Left hindlimb (tissue), 1 donor: ENCODE results near the gene CCDC39.
A peak's percentile ranks its signal among the peaks of the same experiment; 100 is the strongest.

Experiments
- DNase-seq: peaks from one replicate; pipeline ENCODE4 v3.0.0-alpha.2; 2018

The CCDC39 gene

DNA sequence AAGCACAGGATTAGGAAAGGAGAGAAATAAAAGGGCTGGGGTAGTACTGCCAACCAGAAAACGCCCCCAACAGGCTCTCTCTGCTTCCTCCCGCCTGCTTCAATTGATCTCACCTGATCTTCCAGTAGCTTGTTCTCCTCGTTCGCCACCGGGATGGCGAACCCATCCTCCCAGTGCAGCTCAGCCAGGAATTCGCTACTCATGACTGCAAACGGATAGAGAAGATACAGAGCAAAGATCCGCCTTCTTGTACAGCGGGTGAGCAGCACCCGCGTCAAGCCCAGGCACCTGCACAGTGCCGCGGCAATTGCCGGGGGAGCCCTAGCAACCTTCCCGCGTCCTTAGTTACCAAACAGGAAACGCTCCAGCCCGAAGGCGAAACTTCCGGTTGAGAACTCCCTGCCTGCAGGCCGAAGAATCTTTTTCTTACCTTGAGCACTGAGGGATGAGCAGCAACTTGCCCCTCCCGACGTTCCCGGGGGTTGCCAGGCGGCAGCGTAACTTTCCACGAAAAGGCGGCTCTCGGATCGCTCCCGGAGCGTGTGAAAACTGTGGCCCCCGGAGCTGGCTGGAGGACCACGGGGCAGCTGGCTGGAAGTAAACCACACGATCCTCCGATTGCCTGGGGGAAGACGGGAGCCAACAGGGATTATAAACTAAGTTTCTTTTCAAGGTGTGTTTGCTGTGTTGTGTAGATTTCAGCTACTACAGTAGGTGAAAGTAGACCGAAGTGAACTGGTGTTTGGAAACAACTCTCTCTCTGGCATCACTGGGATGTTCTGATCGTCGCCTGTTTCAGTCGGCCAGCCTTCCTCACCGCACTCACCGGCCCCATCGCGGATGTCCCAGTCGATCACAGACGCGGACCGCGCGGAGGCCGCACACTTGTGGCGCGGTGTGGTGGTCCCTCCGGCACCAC is at the start of gene CCDC39:
Gene CCDC39, minus strand, starts transcription at position 312 of the 919 bp plus-strand sequence. Its CDS starts 109 bp downstream, at position 203.
- peak; percentile 68 for DNase-seq

DNA sequence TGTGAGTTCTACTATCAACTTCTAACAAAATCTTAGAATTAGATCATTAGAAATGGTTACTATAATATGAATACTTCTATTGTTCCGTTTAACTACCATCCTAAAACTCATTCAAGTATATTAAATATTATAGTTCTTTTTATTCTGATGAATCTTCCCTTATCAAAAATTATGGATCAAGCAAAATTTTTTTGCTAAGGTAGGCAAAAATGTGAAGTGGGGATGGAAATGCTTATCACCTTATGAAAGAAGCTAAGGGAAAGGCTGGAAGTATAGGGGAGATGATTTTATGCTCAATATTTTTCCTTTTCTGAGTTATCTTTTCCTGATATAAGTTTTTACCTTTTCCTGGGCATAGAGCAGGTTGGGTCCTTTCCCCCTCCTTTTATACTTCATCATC is 40.7 kb upstream of the CCDC39 start:
- no peak for DNase-seq

DNA sequence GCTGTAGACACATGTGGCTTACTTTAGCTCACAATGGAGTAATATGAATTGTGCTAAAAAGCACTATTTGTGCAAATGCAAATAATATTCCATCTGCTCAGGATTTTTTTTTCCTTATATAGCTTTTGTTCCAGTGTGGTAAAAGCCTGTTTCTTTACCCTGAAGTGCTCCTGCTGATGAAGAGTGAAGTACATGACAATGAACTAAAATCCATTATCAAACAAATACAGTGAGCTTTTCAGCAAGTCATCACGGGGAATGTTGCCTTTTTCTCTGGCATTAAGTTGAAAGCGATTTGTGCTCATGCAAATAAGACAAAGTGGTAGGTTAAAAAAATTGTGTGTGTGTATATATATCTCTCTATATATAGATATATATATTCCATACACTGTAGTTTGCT is 28.6 kb upstream of the CCDC39 start:
- DNase-seq: no peak

DNA sequence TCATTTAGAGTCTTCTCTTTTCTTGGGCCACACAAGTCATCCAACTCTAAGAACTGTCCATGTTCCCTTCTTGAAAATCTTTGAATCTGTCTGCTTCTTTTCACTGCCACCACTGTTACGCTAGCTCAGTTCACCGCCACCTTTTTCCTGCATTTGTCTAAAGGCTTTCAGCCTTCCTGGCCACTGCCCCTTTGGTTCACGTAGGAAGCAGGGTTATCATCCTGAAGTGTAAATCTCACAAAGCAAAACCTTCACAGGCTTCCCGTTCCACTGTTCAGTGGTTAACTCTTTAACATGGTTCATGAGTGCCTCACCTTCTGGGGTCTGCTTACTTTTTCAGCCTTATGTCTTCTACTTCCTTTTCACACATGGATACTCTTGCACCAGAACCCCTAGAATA is 26.3 kb upstream of the CCDC39 start:
- DNase-seq: no peak

DNA sequence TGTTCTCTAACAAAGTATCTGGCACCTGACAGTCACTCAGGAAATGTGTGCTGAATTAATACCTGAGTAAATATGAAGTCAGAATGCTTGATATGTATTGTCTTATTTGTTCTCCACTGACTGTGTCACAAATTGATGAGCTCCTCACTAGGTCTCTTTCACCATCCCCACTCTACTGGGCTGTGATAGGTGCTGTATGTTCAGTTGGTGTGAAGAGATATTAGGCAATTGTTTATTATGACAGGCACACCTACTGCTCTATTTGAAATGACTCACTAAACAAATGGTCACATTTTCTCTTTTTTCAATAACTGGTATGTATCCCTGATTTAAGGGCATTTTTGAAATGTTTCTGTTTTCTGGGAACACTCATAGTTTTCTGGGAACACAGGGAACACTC is 25.2 kb upstream of the CCDC39 start:
- DNase-seq: no peak

DNA sequence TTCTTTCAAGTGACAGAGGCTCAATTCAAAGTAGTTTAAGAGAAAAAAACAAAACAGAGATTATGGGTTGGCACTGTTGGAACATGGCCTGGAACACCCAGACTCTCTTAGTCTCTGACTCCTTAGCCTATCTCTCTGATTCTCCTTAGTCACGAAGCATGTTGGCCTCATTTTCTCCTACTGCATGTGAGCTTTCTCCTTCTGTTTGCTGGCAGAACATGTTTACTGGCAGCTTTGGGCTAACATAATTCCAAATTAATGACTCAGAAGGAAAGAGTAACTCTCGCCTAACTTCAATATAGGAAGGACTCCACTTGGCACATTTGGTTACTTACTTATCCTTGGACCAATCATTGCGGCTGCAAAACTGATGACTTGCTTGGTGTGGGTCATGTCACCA is 21.7 kb upstream of the CCDC39 start:
- no peak for DNase-seq

DNA sequence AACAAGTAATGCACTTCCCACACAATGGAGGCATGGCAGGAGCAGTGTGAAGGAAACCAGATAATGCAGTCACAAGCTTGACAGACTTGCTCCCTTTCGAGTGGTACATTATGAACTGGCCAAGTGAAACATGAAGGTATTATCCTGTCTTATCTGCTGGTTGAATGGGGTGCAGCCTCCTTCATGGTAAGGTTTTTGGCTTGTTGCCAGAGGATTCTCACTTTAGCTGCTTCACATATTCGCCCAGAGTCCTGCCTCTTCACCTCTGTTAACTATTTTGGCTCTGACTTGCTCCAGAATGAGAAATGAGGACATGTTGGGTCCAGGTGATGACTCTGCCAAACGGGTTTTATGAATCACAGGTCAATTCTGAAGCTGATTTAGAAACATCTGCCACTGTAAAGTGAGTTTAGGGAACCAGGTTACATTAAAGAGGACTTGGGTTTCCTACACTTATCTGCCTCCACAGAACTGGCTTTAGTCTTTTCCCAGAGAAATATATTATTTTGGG is 19.5 kb upstream of the CCDC39 start:
- no peak for DNase-seq

DNA sequence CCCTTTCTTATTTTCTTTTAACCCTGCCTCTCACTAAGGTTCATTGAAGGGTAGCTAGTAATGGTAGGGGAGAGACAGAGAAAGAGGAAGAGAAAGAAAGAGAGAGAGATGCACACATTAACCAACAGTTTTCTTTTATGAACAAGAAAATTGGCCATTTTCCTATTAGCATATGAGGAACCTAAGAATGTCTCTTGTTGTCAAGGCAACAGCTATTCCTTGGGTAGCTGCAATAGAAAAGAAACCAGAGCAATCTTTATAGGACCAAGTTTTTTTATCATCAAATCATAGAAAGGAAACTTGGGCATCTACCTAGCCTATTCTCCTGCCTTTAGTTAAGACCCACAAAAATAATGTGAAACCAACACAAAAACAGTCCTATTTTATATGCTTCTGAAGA is 15.0 kb upstream of the CCDC39 start:
- DNase-seq: no peak

DNA sequence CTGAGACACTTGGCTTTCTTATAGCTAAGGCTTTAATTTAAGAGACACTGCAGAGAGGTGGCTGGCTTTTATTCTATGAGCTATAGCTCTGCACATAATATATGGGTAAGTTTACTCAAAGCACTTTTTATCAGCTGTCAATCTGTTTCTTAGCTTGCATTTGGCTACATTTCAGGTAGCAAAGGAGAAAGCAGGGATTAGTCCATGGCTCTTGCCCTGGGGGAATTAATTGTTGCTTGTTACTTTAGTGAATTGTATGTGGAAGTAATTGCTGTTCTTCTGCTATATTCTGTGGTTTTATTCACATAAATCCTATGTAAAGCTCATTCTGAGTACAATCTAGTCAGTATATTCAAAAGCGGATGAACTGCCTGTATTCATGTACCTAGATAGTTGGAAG is 14.4 kb upstream of the CCDC39 start:
- no peak for DNase-seq

DNA sequence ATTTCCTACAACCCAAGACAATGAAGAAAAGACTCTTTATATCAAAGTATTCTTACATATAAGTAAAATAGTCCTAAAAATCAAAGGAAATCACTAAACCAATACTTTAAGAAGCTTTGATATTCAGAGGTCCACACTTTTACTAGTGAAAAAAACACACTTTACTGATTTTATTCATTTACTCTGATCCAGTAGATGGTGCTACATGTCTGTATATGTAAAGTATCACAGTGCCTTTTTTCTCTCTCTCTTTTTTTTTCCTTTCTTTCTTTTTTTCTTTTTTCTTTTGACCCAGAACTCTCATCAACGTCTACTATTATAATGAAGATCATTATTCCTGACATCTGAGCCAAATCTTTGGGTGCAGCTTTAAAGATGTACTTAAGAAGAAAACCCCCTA is 10.8 kb upstream of the CCDC39 start:
- DNase-seq: no peak

DNA sequence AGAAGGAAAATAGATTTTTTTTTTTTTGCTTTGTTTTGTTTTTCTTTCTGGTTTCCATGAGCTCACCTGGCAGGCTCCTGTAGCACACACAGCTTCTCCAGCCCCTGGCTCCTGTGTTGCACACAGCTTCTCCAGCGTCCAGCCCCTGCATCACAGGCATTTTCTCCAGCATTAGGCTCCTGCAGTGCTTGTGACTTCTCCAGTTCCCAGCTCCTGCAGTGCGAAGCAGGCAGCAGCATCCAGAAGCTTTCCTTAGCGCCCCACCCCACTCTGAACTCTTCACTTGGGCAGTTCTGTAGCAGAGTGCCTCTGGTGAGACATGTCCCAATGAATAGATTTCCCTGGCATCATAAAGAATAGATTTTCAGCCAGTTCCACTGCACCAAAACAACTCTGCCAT is 5.5 kb upstream of the CCDC39 start:
- DNase-seq: no peak

DNA sequence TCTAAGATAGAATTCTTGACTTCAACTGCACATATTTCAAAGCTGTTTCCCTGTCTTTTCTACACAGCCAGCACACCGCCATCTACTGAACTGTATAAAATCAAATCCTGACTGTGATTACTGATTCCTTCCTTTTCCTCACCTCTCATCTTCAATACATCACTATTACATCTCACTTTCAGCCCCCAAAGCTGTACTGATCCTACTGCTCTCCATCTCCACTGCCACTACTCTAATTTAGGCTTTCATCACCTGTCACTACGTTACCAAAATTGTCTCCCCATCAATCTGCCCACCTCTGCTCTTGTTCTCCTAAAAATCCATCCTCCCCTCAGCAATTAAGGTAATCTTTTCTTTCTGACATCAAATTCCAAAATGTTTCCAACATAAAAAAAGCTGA is 4.5 kb upstream of the CCDC39 start:
- DNase-seq: no peak

DNA sequence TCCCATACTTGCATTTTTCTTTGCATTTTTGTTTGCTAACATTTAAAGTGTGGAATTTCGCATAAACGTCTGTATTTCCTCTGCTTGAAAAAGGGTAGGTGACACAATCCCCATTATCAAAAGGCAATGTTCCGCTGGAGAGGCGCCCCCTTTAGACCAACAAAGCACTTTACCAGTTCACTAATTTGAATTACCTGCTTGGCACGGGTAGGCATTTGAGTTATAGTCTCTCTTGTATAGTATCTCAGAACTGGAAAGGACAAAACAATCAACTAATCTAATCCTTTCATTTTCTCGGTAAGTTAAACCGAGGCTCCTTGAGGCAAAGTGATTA is 775 bp upstream of the CCDC39 start:
- no peak for DNase-seq

DNA sequence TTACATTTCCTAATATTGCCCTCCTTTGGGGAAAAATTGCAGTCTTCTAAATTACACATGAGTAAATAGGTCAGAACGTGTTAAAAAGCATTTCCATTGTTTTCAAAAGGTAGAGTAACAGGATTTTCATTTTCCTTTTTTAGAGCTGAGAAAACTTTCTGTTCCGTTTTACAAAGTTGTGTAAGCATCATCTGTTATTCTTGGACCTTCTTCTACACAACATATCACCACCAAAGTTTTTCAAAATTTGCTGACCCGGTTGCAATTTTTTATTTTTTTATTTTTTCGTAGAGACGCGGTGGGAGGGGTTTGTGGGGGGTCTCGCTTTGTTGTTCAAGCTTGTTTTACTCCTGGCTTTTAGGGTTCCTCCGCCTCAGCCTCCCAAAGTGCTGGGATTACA is 1.1 kb downstream of the CCDC39 start:
- no peak for DNase-seq

DNA sequence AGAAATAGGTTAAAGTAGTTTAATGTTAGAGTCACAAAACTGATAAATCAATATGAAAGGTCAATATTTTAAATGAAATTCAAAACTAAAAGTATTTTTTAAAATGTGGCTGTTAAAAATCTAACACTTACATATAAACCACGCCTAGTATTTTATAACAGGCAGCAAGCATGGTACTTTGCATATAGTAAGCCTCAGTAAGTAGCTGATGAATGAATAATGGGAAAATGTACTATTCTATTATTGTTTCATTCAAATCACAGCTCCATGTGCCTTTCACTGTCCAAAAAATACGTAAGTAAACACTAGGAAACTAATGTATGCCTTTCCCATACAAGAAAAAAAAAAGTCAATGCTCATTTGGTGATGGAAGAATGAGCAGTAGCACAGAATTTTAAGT is 17.8 kb downstream of the CCDC39 start:
- no peak for DNase-seq

DNA sequence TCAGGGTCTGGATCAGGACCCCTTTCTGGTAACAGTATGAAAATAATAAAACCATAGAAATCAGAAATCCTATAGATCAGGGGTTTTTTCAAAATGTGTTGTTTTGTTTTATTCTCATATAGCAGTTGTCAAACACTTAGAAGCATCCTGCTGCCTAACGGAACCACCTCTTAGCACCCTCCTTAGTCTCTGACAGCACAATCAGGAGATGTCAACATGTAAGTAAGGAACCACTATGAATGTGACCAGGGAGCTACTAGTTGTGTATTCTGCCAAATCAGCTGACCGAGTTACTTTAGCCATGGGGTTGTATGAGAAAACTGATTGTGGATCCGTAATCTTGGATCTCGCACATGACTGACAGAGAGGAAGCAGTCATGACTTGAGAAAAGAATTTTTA is 22.2 kb downstream of the CCDC39 start:
- DNase-seq: no peak

DNA sequence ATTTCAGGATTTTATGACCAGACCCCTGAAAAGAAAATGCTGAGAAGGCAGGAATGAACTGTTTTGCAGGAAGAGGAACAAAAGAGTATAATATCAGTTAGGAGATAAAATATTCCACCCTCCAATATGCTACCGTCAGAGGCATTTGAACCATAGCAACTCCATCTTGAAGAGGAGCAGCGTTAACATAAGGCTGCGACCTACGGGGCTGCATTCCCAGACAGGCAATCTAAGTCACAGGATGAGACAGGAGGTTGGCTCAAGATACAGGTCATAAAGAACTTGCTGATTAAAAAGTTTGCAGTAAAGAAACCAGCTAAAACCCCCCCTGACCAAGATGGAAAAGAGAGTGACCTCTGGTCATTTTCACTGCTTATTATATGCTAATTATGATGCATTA is 22.9 kb downstream of the CCDC39 start:
- no peak for DNase-seq

DNA sequence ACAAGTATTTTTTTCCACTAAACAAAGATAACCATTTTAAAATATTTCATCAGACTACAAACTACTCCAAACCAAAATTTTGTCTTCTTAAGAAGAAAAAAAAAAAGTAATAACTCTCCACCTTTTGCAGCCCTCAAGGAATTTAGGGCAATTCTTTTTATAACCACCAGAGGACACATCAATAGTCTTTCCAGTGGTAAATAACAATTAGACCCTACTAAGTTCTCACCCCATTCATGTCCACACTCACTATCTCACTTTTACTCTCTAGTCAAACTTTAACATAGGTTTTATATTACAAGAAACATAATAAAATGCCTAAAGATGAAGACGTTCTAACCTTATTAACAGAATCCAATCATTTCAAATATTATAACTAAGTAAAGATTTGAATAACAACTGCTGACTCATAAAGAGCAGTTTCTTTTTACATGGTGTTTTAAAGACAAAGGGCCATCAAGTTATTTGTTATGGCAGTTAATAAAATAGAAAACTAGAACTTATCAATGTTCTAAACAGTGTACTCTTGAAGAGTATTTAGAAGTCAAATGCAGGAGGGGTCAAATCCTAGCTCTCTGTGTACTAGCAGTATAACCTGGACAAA is 33.0 kb downstream of the CCDC39 start:
- DNase-seq: no peak

DNA sequence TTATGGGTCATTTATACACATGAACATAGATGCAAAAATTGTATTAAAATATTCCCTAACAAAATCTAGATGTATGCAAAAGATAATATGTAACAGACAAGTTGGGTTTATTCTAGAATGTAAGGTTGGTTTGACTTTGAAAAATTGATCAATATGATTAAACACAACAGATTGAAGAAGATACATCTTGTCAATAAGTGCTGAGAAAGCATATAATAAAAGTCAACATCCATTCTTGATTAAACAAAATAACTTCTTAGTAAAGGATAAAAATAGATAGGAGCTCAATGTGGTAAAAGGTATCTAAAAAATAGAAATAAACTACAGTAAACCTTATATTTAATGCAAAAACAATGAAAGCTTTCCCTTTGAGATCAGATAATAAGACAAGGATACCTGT is 38.3 kb downstream of the CCDC39 start:
- DNase-seq: no peak

DNA sequence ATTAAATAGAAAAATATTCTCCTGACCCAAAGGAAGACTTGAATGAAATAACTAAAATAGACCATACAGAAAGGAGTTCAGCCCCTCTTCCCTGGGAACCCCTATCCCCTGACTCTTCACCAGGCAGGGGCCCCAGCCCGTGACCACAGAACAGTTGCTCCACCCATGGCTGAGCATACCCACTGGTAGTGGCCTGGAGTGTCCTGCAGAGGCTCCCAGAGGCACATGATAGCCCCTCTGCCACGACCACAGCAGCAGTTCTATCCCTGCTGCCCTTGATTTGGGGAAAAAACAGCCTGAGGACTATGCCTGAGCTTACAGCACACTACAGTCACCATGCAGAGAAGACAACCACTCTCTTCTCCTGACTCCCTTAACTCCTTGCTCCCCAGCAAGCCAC is 45.6 kb downstream of the CCDC39 start:
- no peak for DNase-seq

DNA sequence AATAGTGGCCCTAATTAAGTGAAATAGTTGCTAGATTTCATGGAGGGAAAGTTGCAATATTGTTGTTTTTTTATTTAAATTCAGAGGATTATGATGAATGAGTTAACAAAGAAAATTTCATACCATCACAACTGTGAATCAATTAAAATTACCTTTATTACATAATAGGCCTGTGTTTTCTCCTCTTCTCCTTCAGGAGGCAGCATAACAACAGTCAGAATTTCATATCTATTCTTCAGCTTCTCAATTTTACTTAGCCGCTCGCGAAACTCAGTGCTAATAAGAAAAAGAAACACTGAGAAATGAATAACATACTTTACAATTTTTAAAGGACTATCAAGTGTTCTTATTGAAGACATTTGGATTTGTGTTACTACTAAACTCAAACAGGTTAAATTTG is 48.0 kb downstream of the CCDC39 start:
- DNase-seq: no peak

DNA sequence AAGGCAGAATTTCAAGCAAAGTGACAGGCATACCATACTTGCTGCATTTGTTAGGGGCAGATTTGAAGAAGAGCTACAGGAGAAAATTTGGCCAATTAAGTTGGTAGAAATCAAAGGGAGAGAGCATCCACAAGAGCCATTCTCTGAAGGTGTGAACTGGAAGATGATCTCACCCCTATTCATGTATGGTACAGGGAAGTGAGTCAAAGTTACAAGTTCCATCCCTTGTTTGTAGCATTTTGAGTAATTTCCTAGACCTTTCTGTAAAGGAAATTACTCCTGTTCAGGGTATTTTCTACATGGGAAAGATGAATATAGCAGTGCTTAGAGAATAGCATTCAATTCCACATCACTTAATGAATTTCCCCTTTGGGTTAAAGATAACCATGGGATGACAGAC is 48.9 kb downstream of the CCDC39 start:
- DNase-seq: no peak

DNA sequence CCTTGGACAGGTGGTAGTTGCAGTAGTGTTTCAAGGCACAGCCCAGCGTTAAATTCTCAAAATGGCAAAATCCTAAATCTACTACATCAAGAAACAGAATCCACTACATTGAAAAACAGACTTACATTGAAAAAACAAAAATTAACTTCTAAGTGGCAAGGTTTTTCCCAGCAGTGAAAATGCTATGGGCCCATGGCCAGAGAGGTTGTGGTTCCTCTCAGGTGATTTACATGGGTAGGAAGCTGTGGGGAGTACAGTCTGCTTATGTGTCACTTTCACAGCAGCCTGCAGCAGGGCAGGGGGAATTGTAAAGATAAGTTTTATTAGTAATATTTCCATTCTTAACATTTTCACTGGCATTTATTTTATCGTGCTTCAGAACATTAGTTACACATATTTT is 52.4 kb downstream of the CCDC39 start:
- DNase-seq: no peak

DNA sequence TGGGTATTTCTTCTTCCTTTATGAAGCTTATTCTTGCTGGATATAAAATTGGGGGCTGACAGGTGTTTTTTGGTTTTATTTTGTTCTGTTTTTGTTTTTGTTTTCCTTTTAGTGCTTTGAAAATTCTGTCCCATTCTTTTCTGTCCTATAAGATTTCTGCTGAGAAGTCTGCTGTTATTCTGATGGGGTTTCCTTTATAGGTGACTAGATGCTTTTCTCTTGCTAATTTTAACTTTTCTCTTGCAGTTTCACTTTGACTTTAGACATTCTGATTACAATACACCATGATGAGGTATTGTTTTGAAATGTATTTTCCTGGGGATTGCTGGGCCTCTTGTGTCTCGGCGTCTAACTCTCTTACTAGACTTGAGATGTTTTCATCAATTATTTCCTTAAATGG is 54.6 kb downstream of the CCDC39 start:
- no peak for DNase-seq

DNA sequence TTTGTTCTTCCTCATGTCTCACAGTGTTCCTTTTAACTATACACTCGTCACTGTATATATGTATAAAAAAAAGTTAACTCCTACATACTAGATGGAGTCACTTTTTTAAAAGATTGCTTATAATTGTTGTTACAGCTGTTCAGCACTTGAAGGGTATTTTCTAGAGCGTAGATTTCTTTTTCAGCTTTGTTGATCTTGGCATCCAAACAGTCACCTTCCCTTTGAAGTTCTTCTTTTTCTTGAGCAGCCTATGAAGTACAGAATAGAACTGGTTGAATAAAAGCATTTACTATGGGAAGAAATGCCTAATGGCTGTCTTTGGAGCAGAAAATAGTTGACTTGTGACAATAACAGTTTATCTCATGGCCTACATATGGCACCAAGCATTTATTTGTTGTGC is 59.6 kb downstream of the CCDC39 start:
- DNase-seq: no peak
